ENCODE data around the gene NR1H3.

DNA sequence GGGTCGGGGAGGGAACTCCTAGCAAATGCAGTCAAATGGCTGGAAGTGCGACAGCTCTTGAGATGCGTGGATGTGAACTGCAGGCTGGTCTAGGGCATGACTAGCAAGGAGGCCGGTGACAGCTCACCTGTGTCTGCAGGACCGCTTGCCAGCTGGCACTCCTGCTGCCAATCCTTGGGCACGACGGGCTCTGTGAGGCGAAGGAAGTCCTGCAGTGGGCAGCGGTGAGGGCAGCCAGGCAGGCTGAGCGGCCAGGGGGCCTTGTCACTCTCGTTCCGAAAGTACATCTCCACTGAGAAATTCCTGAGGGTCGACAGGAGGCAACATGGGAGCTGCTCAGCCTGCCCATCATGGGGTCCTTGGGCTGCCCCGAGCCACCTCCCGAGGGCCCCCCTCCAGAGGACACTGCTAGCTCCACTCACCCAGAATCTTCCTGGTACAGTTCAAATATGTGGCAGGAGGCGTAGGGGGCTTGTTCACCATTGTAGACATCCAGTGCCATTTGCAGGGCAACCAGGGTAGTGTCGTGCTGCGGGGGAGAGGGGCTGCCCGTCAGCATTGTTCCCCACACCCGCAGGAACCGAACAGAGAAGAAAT lies 15.1 kb upstream of the NR1H3 start:
- TF ChIP-seq, protein P1, sequence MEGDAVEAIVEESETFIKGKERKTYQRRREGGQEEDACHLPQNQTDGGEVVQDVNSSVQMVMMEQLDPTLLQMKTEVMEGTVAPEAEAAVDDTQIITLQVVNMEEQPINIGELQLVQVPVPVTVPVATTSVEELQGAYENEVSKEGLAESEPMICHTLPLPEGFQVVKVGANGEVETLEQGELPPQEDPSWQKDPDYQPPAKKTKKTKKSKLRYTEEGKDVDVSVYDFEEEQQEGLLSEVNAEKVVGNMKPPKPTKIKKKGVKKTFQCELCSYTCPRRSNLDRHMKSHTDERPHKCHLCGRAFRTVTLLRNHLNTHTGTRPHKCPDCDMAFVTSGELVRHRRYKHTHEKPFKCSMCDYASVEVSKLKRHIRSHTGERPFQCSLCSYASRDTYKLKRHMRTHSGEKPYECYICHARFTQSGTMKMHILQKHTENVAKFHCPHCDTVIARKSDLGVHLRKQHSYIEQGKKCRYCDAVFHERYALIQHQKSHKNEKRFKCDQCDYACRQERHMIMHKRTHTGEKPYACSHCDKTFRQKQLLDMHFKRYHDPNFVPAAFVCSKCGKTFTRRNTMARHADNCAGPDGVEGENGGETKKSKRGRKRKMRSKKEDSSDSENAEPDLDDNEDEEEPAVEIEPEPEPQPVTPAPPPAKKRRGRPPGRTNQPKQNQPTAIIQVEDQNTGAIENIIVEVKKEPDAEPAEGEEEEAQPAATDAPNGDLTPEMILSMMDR (IDR thresholded peaks at IDR 0.05) = no peak
- no peak for TF ChIP-seq POLR2A (IDR thresholded peaks at IDR 0.05)
